ENCODE measurements around the gene SPATA6L.

GRCh38 chr9:4620057-4620765 is 46.1 kb downstream of the SPATA6L start:
- TF ChIP-seq POLR2A (IDR thresholded peaks at IDR 0.05) (no peak), CTCF (IDR thresholded peaks at IDR 0.05) (no peak)

Measured in body of pancreas (tissue), 4 donors.